Jurkat, Clone E6-1 (cell line): ENCODE data around the gene ALK.

Source experiments
- DNase-seq: peaks from one replicate; pipeline ENCODE4 v3.0.0-alpha.2; 2011; ENCODE audit warnings: low read depth, low spot score
- H3K4me3 ChIP-seq: 2 replicates; pipeline ENCODE4 v1.5.1; 2011; ENCODE audit warnings: mild to moderate bottlenecking, low read length, control low read depth, moderate library complexity

The ALK gene

GRCh38 chr2:29638641-29639040 lies 282.7 kb downstream of the ALK start:
- DNase-seq: no peak
- H3K4me3 ChIP-seq: no peak overlapping the region

GRCh38 chr2:29634916-29635315 lies 286.5 kb downstream of the ALK start:
- DNase-seq: no peak
- H3K4me3 ChIP-seq: no peak overlapping the region

GRCh38 chr2:29632018-29632417 lies 289.4 kb downstream of the ALK start:
- no peak overlapping the region for H3K4me3 ChIP-seq
- DNase-seq: no peak

GRCh38 chr2:29629495-29629894 lies 291.9 kb downstream of the ALK start:
- H3K4me3 ChIP-seq: no peak overlapping the region
- no peak for DNase-seq

GRCh38 chr2:29628862-29629261 lies 292.5 kb downstream of the ALK start:
- no peak for DNase-seq
- no peak overlapping the region for H3K4me3 ChIP-seq

- H3K4me3 ChIP-seq: no peak overlapping the region
- DNase-seq: no peak
Measured at GRCh38 chr2:29628108-29628745, 293.2 kb downstream of the ALK start.

GRCh38 chr2:29627279-29627711 lies 294.1 kb downstream of the ALK start:
- no peak for DNase-seq
- H3K4me3 ChIP-seq: no peak overlapping the region

- H3K4me3 ChIP-seq: no peak overlapping the region
- no peak for DNase-seq
Measured at GRCh38 chr2:29620890-29621289, 300.5 kb downstream of the ALK start.

- DNase-seq: no peak
- no peak overlapping the region for H3K4me3 ChIP-seq
Measured at GRCh38 chr2:29619689-29620088, 301.7 kb downstream of the ALK start.

- DNase-seq: no peak
- no peak overlapping the region for H3K4me3 ChIP-seq
Measured at GRCh38 chr2:29618024-29618423, 303.4 kb downstream of the ALK start.

GRCh38 chr2:29617351-29617750 lies 304.0 kb downstream of the ALK start:
- no peak for DNase-seq
- H3K4me3 ChIP-seq: no peak overlapping the region

- no peak overlapping the region for H3K4me3 ChIP-seq
- no peak for DNase-seq
Measured at GRCh38 chr2:29616569-29616968, 304.8 kb downstream of the ALK start.

- no peak for DNase-seq
- no peak overlapping the region for H3K4me3 ChIP-seq
Measured at GRCh38 chr2:29615841-29616240, 305.5 kb downstream of the ALK start.

GRCh38 chr2:29615183-29615582 lies 306.2 kb downstream of the ALK start:
- DNase-seq: no peak

GRCh38 chr2:29614295-29614830 lies 307.0 kb downstream of the ALK start:
- DNase-seq: no peak
- H3K4me3 ChIP-seq: no peak overlapping the region

More at GRCh38 chr2:29615183-29615582, 306.2 kb downstream of the ALK start:
- no peak overlapping the region for H3K4me3 ChIP-seq

- no peak overlapping the region for H3K4me3 ChIP-seq
- DNase-seq: no peak
Measured at GRCh38 chr2:29613792-29614266, 307.6 kb downstream of the ALK start.

GRCh38 chr2:29613067-29613466 lies 308.3 kb downstream of the ALK start:
- DNase-seq: no peak
- no peak overlapping the region for H3K4me3 ChIP-seq

- H3K4me3 ChIP-seq: no peak overlapping the region
- no peak for DNase-seq
Measured at GRCh38 chr2:29612568-29612967, 308.8 kb downstream of the ALK start.

GRCh38 chr2:29611850-29612249 lies 309.5 kb downstream of the ALK start:
- no peak for DNase-seq
- no peak overlapping the region for H3K4me3 ChIP-seq

- no peak overlapping the region for H3K4me3 ChIP-seq
- no peak for DNase-seq
Measured at GRCh38 chr2:29611261-29611660, 310.1 kb downstream of the ALK start.

- no peak overlapping the region for H3K4me3 ChIP-seq
- no peak for DNase-seq
Measured at GRCh38 chr2:29610569-29610968, 310.8 kb downstream of the ALK start.
